GM23248 (cell line): ENCODE results near the gene EFHB.

Experiments
- EZH2 ChIP-seq: fragments of 200-600 bp; sonication (generic); IDR thresholded peaks from 2 replicates; pipeline ENCODE4 v1.6.1; 2018; ENCODE audit warnings: antibody characterized with exemption, mild to moderate bottlenecking; ENCODE audit not compliant: insufficient read depth, poor library complexity, severe bottlenecking
- EZH2phosphoT487 ChIP-seq: fragments of 200-600 bp; sonication (generic); IDR thresholded peaks from 2 replicates; pipeline ENCODE4 v1.6.1; 2018; ENCODE audit warnings: antibody characterized with exemption, moderate library complexity, mild to moderate bottlenecking, low read depth; ENCODE audit not compliant: insufficient read depth

GRCh38 chr3:19948226-19948591 lies 14.2 kb upstream of the EFHB start:
- no peak for TF ChIP-seq EZH2phosphoT487
- no peak for TF ChIP-seq EZH2
